H1 (cell line): ENCODE data around the gene NEK10. TPM values are rescaled to one million over a fixed set of nuclear protein-coding genes. Genes with fewer than 3 reads are reported as not detected.

Experiments used
- CTCF ChIA-PET: fragments of 300-600 bp; sonication (Branson Sonifier 250); formaldehyde crosslinking; loops from one replicate; lab custom pipeline; 2021; ENCODE audit not compliant: partially characterized antibody; lab: Charles Lee
- POLR2A ChIA-PET: fragments of 300-600 bp; sonication (Branson Sonifier 250); formaldehyde crosslinking; loops from one replicate; lab custom pipeline; 2021; ENCODE audit warnings: inconsistent platforms; ENCODE audit not compliant: partially characterized antibody; lab: Charles Lee
- DNase-seq, 2 experiments: peaks; one replicate each; pipeline versions ENCODE4 v3.0.0 to v3.0.0-alpha.2; 2010 to 2022; ENCODE audit warnings: low spot score in 2 of 2, low read depth in 1 of 2, mixed read lengths in 1 of 2
- FAIRE-seq: peaks from 2 replicates; lab custom pipeline; 2011; peaks lifted over from hg19 to GRCh38; lab: Jason Lieb, UNC
- H2AFZ ChIP-seq: 2 replicates; pipeline ENCODE4 v1.8.1; 2012; ENCODE audit warnings: low read length, inconsistent platforms
- H2AK5ac ChIP-seq: 2 replicates; pipeline ENCODE4 v1.6.1; 2013; ENCODE audit warnings: low read depth, low read length
- H2BK120ac ChIP-seq: replicated peaks from 2 replicates; pipeline ENCODE3; 2013; ENCODE audit warnings: low read depth, low read length, inconsistent platforms
- H2BK12ac ChIP-seq: 2 replicates; pipeline ENCODE4 v1.6.1; 2013; ENCODE audit warnings: low read depth, low read length
- H2BK15ac ChIP-seq: 2 replicates; pipeline ENCODE4 v1.6.1; 2013; ENCODE audit warnings: low read length
- H2BK20ac ChIP-seq: 2 replicates; pipeline ENCODE4 v1.6.1; 2013; ENCODE audit warnings: low read length
- H2BK5ac ChIP-seq: 2 replicates; pipeline ENCODE4 v1.6.1; 2013; ENCODE audit warnings: low read depth, low read length
- H3K14ac ChIP-seq: 2 replicates; pipeline ENCODE4 v1.6.1; 2013; ENCODE audit warnings: inconsistent platforms; ENCODE audit not compliant: insufficient read length
- H3K18ac ChIP-seq: 2 replicates; pipeline ENCODE4 v1.6.1; 2013; ENCODE audit warnings: low read length; ENCODE audit errors: extremely low read depth
- H3K23ac ChIP-seq: 2 replicates; pipeline ENCODE4 v1.6.1; 2013; ENCODE audit warnings: inconsistent platforms; ENCODE audit not compliant: insufficient read length
- H3K23me2 ChIP-seq: 2 replicates; pipeline ENCODE4 v1.6.1; 2013; ENCODE audit warnings: low read depth, low read length
- H3K27ac ChIP-seq: 2 replicates; pipeline ENCODE4 v1.6.1; 2011; ENCODE audit warnings: low read depth, low read length, inconsistent platforms
- H3K27me3 ChIP-seq, 4 experiments: replicated peaks in 1 of 4; 1 replicate in 1 of 4; 2 replicates in 3 of 4; pipeline versions ENCODE4 v1.6.1 to v1.8.1; 2011 to 2013; ENCODE audit warnings: low read length in 3 of 4, mild to moderate bottlenecking in 3 of 4, inconsistent platforms in 2 of 4, mixed read lengths in 2 of 4, moderate library complexity in 1 of 4; ENCODE audit not compliant: control insufficient read depth in 3 of 4, insufficient read depth in 3 of 4; ENCODE audit errors: extremely low read depth in 1 of 4
- H3K36me3 ChIP-seq, 4 experiments: 2 replicates each; pipeline versions ENCODE4 v1.6.1 to v1.8.1; 2011 to 2013; ENCODE audit warnings: mild to moderate bottlenecking in 4 of 4, low read length in 3 of 4, moderate library complexity in 2 of 4, control low read depth in 1 of 4, inconsistent platforms in 1 of 4; ENCODE audit not compliant: insufficient read depth in 4 of 4, control insufficient read depth in 2 of 4
- H3K4ac ChIP-seq: replicated peaks from 2 replicates; pipeline ENCODE3; 2013; ENCODE audit warnings: low read length, low read depth, mixed read lengths, inconsistent platforms; ENCODE audit not compliant: insufficient read length
- H3K4me1 ChIP-seq, 4 experiments: replicated peaks in 1 of 4; 1 replicate in 1 of 4; 2 replicates in 3 of 4; pipeline versions ENCODE4 v1.6.1 to v1.8.1; 2011 to 2013; ENCODE audit warnings: low read length in 3 of 4, inconsistent platforms in 2 of 4, mixed read lengths in 1 of 4; ENCODE audit not compliant: insufficient read depth in 4 of 4, control insufficient read depth in 3 of 4
- H3K4me2 ChIP-seq, 2 experiments: 2 replicates each; pipeline versions ENCODE4 v1.6.1 to v1.8.1; 2011 to 2013; ENCODE audit warnings: low read depth in 2 of 2, low read length in 2 of 2, control low read depth in 1 of 2, inconsistent platforms in 1 of 2, mild to moderate bottlenecking in 1 of 2; ENCODE audit not compliant: insufficient read depth in 1 of 2
- H3K4me3 ChIP-seq, 4 experiments: fragments of 200-600, 300-600 bp in 1 of 4; sonication (generic), shearing (Covaris generic), sonication (Bioruptor Twin) in 1 of 4; 2 replicates each; pipeline versions ENCODE4 v1.5.1 to v1.8.1; 2011 to 2016; ENCODE audit warnings: low read length in 4 of 4, low read depth in 3 of 4, control low read depth in 2 of 4, inconsistent platforms in 2 of 4, mild to moderate bottlenecking in 2 of 4, mixed read lengths in 1 of 4, moderate library complexity in 1 of 4; ENCODE audit not compliant: insufficient read depth in 2 of 4; ENCODE audit errors: extremely low read depth in 1 of 4
- H3K56ac ChIP-seq: replicated peaks from 2 replicates; pipeline ENCODE3; 2013; ENCODE audit warnings: low read depth, mild to moderate bottlenecking, mixed read lengths, low read length, inconsistent platforms; ENCODE audit not compliant: insufficient read length
- H3K79me1 ChIP-seq: 2 replicates; pipeline ENCODE4 v1.6.1; 2013; ENCODE audit warnings: low read depth, low read length, control low read depth
- H3K79me2 ChIP-seq, 2 experiments: 2 replicates each; pipeline versions ENCODE4 v1.6.1 to v1.8.1; 2012 to 2013; ENCODE audit warnings: low read length in 2 of 2, mild to moderate bottlenecking in 2 of 2, inconsistent platforms in 1 of 2; ENCODE audit not compliant: insufficient read depth in 2 of 2, control insufficient read depth in 1 of 2
- H3K9ac ChIP-seq, 4 experiments: replicated peaks in 1 of 4; 1 replicate in 1 of 4; 2 replicates in 3 of 4; pipeline versions ENCODE4 v1.6.1 to v1.8.1; 2011 to 2013; ENCODE audit warnings: low read depth in 3 of 4, low read length in 3 of 4, control low read depth in 2 of 4, mild to moderate bottlenecking in 2 of 4, moderate library complexity in 2 of 4, inconsistent platforms in 1 of 4; ENCODE audit errors: extremely low read depth in 1 of 4
- H3K9me3 ChIP-seq, 2 experiments: 2 replicates each; pipeline versions ENCODE4 v1.6.1 to v1.8.1; 2012 to 2013; ENCODE audit warnings: mild to moderate bottlenecking in 2 of 2, moderate library complexity in 2 of 2, control low read depth in 1 of 2, inconsistent platforms in 1 of 2, low read depth in 1 of 2, low read length in 1 of 2, mixed read lengths in 1 of 2; ENCODE audit not compliant: insufficient read depth in 2 of 2
- H4K20me1 ChIP-seq, 2 experiments: replicated peaks in 1 of 2; 2 replicates each; pipeline versions ENCODE3 to v1.8.1; 2011 to 2013; ENCODE audit warnings: inconsistent platforms in 2 of 2, low read length in 2 of 2, mild to moderate bottlenecking in 1 of 2; ENCODE audit not compliant: insufficient read depth in 2 of 2, control insufficient read depth in 1 of 2
- H4K5ac ChIP-seq: 2 replicates; pipeline ENCODE4 v1.6.1; 2013; ENCODE audit warnings: low read length, low read depth, mixed read lengths, inconsistent platforms; ENCODE audit not compliant: insufficient read length
- H4K8ac ChIP-seq: 2 replicates; pipeline ENCODE4 v1.8.0; 2013; ENCODE audit warnings: mild to moderate bottlenecking, moderate library complexity, low read length, inconsistent platforms; ENCODE audit not compliant: insufficient read depth; ENCODE audit errors: extremely low read depth
- H4K91ac ChIP-seq: replicated peaks from 2 replicates; pipeline ENCODE3; 2013; ENCODE audit warnings: low read length, mixed read lengths, inconsistent platforms; ENCODE audit not compliant: insufficient read length
- ASH2L ChIP-seq: fragments of 200-600, 300-600 bp; sonication (generic); IDR thresholded peaks from one replicate; pipeline ENCODE4 v1.7.1; 2017; ENCODE audit warnings: low read length
- CBX5 ChIP-seq: fragments of 300-800, 300-1000 bp; sonication (generic); IDR thresholded peaks from 2 replicates; pipeline ENCODE4 v1.7.1; 2016; ENCODE audit warnings: antibody characterized with exemption, low read length, low read depth
- CBX8 ChIP-seq: fragments of 300-800, 300-1000 bp; sonication (generic); IDR thresholded peaks from 2 replicates; pipeline ENCODE4 v1.7.1; 2016; ENCODE audit warnings: low read depth, low read length, borderline replicate concordance
- HDAC2 ChIP-seq, 2 experiments: fragments of 300-600 bp in 1 of 2; sonication (generic) in 1 of 2; IDR thresholded peaks; 2 replicates each; pipeline ENCODE4 v1.6.1; 2011 to 2012; ENCODE audit warnings: low read depth in 2 of 2, low read length in 2 of 2, mild to moderate bottlenecking in 2 of 2, moderate library complexity in 2 of 2, borderline replicate concordance in 1 of 2, inconsistent platforms in 1 of 2
- NRF1 ChIP-seq: IDR thresholded peaks from 2 replicates; pipeline ENCODE4 v1.6.1; 2011; ENCODE audit warnings: mild to moderate bottlenecking, low read depth, low read length, improper control_type of control experiment
- POLR2A ChIP-seq, 2 experiments: IDR thresholded peaks; 1 replicate in 1 of 2; 2 replicates in 1 of 2; pipeline ENCODE4 v1.6.1; 2011; ENCODE audit warnings: low read depth in 2 of 2, low read length in 2 of 2, mild to moderate bottlenecking in 2 of 2; ENCODE audit errors: control extremely low read depth in 1 of 2
- POLR2AphosphoS5 ChIP-seq: IDR thresholded peaks from 2 replicates; pipeline ENCODE4 v1.6.1; 2011; ENCODE audit warnings: low read depth, low read length
- RBBP5 ChIP-seq: IDR thresholded peaks from 2 replicates; pipeline ENCODE4 v1.7.1; 2012; ENCODE audit warnings: low read depth, mild to moderate bottlenecking, inconsistent platforms, low read length, moderate library complexity, borderline replicate concordance
- SAP30 ChIP-seq: fragments of 300-600 bp; sonication (generic); IDR thresholded peaks from 2 replicates; pipeline ENCODE4 v1.7.1; 2012; ENCODE audit warnings: low read length, moderate library complexity, mild to moderate bottlenecking, inconsistent platforms; ENCODE audit not compliant: insufficient read depth, insufficient replicate concordance
- SIN3A ChIP-seq, 2 experiments: IDR thresholded peaks in 1 of 2; conservative IDR thresholded peaks in 1 of 2; 2 replicates each; pipeline ENCODE4 v1.6.1; 2011 to 2012; ENCODE audit warnings: low read length in 2 of 2, improper control_type of control experiment in 1 of 2, low read depth in 1 of 2, mild to moderate bottlenecking in 1 of 2
- SP2 ChIP-seq: IDR thresholded peaks from 2 replicates; pipeline ENCODE4 v1.6.1; 2012; ENCODE audit warnings: mild to moderate bottlenecking, low read length, inconsistent platforms
- TEAD4 ChIP-seq: IDR thresholded peaks from 2 replicates; pipeline ENCODE4 v1.6.1; 2012; ENCODE audit warnings: low read depth, low read length, inconsistent platforms, mixed read lengths
- YY1 ChIP-seq: IDR thresholded peaks from 2 replicates; pipeline ENCODE4 v1.6.1; 2011; ENCODE audit warnings: low read depth, mild to moderate bottlenecking, low read length
- WGBS, 2 experiments: shearing (Covaris generic) in 1 of 2; methylation state at CpG; one replicate each; pipeline versions ENCODE4 v1.1.6 to v1.1.7; 2013 to 2015; ENCODE audit warnings: low lambda C conversion rate in 2 of 2, mixed read lengths in 2 of 2, inconsistent platforms in 1 of 2, low coverage in 1 of 2, missing lambda C conversion rate in 1 of 2; ENCODE audit not compliant: insufficient replicate concordance in 2 of 2, insufficient coverage in 1 of 2, insufficient read length in 1 of 2; ENCODE audit errors: extremely low coverage in 1 of 2, missing lambda C conversion rate in 1 of 2; 5-methylcytosine and 5-hydroxymethylcytosine counted together
- polyA plus RNA-seq, 7 experiments: library from polyadenylated mRNA; depleted of rRNA in 3 of 7; stranded (reverse) in 5 of 7; unstranded in 2 of 7; fragments of >200 nt in 5 of 7; fragments of 200-250 nt in 2 of 7; gene quantifications; 1 replicate in 5 of 7; 2 replicates in 1 of 7; 4 replicates in 1 of 7; pipeline versions ENCODE4 v1.2.1 to v1.2.3, GENCODE V29; 2011 to 2013; ENCODE audit warnings: missing spikeins in 2 of 7, mixed read lengths in 2 of 7
- total RNA-seq: library from RNA; stranded (reverse); fragmentation: NEBNext Ultra II Directional; extraction: Animal tissue kit (Norgen Biotek cat#: 25700); gene quantifications from 2 replicates; pipeline ENCODE4 v1.2.1, GENCODE V29; 2021

The NEK10 gene
- total and polyA plus RNA-seq, 2 of the 8 experiments (the other 6 are each of a cell fraction or from before 2014, with no cell fraction given): 0.18 to 0.50 TPM

- Histone ChIP-seq H2BK12ac (no peak overlapping the region), H3K56ac (no peak overlapping the region), H3K9ac (no peak overlapping the region), H4K8ac (no peak overlapping the region), H4K91ac (no peak overlapping the region), H2AFZ (no peak overlapping the region), H3K36me3 (no peaks in the 10 kb centered on the region), H3K4ac (no peak overlapping the region), H2BK15ac (no peak overlapping the region), H2BK120ac (no peak overlapping the region), H3K4me2 (no peak overlapping the region), H3K9me3 (no peaks in the 10 kb centered on the region), H2BK5ac (no peak overlapping the region), H4K20me1 (no peaks in the 10 kb centered on the region), H3K14ac (no peak overlapping the region), H3K79me1 (no peaks in the 10 kb centered on the region), H3K18ac (no peak overlapping the region), H3K27me3 (no peaks in the 10 kb centered on the region), H3K23ac (no peak overlapping the region), H3K79me2 (no peaks in the 10 kb centered on the region), H4K5ac (no peak overlapping the region), H2AK5ac (no peak overlapping the region), H3K4me1 (no peaks in the 10 kb centered on the region), H3K4me3 (no peak overlapping the region), H3K27ac (no peak overlapping the region), H2BK20ac (no peak overlapping the region), H3K23me2 (no peaks in the 10 kb centered on the region)
- WGBS, 2 experiments: 96% methylated on average over 2 of the region's 2 CpGs; no CpG with 5 or more reads in 1 of the 2 experiments
- FAIRE-seq (no peak), DNase-seq (no peak)
- POLR2A ChIA-PET: no interaction called here
- CTCF ChIA-PET: interaction anchor here (0.6 to 3.7 kb wide), 7 partner anchors 35 to 411 kb away, joined by 3 to 13 read pairs (median 4); no protein-coding TSS in a partner anchor
- no peak for TF ChIP-seq SP2
- no peak for TF ChIP-seq ASH2L
- no peak for TF ChIP-seq POLR2AphosphoS5
- no peak for TF ChIP-seq SAP30
- no peak for TF ChIP-seq YY1
- no peak for TF ChIP-seq TEAD4
- no peak for TF ChIP-seq CBX8
- TF ChIP-seq CBX5: no peak
- no peak for TF ChIP-seq NRF1
- TF ChIP-seq HDAC2 (IDR thresholded peaks at IDR 0.05; ENCODE audit: borderline replicate concordance in 1 of 2, low read depth in 2 of 2, low read length in 2 of 2): no peak
- no peak for TF ChIP-seq POLR2A (IDR thresholded peaks at IDR 0.05; ENCODE audit: control extremely low read depth in 1 of 2, low read depth in 2 of 2, low read length in 2 of 2)
- TF ChIP-seq RBBP5: no peak
- no peak for TF ChIP-seq SIN3A (conservative IDR thresholded peaks at IDR 0.05 in 1 of 2, IDR thresholded peaks at IDR 0.05 in 1 of 2; ENCODE audit: low read depth in 1 of 2, low read length in 2 of 2)
Measured at GRCh38 chr3:27193056-27193455, 176.1 kb downstream of the NEK10 start.
